H1 (cell line): Measurements from ENCODE around the gene MSANTD2. TPM values are rescaled to one million over a fixed set of nuclear protein-coding genes. Genes with fewer than 3 reads are reported as not detected.

Experiments used
- EZH2 ChIP-seq: fragments of 200-600 bp; sonication (generic); IDR thresholded peaks from 2 replicates; pipeline ENCODE4 v1.7.1; 2012; ENCODE audit warnings: low read depth, mild to moderate bottlenecking, moderate library complexity, low read length, inconsistent platforms; ENCODE audit not compliant: severe bottlenecking
- HDAC2 ChIP-seq, 2 experiments: fragments of 300-600 bp in 1 of 2; sonication (generic) in 1 of 2; IDR thresholded peaks; 2 replicates each; pipeline ENCODE4 v1.6.1; 2011 to 2012; ENCODE audit warnings: low read depth in 2 of 2, low read length in 2 of 2, mild to moderate bottlenecking in 2 of 2, moderate library complexity in 2 of 2, borderline replicate concordance in 1 of 2, inconsistent platforms in 1 of 2
- polyA plus RNA-seq, 7 experiments: library from polyadenylated mRNA; depleted of rRNA in 3 of 7; stranded (reverse) in 5 of 7; unstranded in 2 of 7; fragments of >200 nt in 5 of 7; fragments of 200-250 nt in 2 of 7; gene quantifications; 1 replicate in 5 of 7; 2 replicates in 1 of 7; 4 replicates in 1 of 7; pipeline versions ENCODE4 v1.2.1 to v1.2.3, GENCODE V29; 2011 to 2013; ENCODE audit warnings: missing spikeins in 2 of 7, mixed read lengths in 2 of 7
- total RNA-seq: library from RNA; stranded (reverse); fragmentation: NEBNext Ultra II Directional; extraction: Animal tissue kit (Norgen Biotek cat#: 25700); gene quantifications from 2 replicates; pipeline ENCODE4 v1.2.1, GENCODE V29; 2021

The MSANTD2 gene
- total and polyA plus RNA-seq, 2 of the 8 experiments (the other 6 are each of a cell fraction or from before 2014, with no cell fraction given): 8.2 to 15.9 TPM

DNA sequence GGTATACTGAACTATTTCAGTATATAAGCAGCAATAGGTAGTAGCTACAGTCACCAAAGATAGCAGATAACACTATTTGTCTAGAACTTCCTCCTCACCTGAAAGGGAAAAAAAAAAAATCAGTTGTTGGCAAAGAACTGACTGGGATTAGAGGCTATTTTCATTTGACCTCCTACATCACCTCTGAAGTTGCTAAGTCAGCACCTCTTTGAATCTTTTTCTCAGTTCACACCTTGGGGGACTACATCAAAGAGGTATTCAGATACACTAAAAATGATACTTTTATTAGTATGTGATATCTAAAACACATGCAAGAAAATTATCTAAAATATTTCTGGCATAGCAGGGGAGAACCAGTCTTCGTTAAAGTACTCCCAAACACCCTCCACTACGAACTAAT is 16.2 kb downstream of the MSANTD2 start (continued):
- no peak for TF ChIP-seq HDAC2 (IDR thresholded peaks at IDR 0.05; ENCODE audit: borderline replicate concordance in 1 of 2, low read depth in 2 of 2, low read length in 2 of 2)
- no peak for TF ChIP-seq EZH2
